Stimulated activated CD4-positive, alpha-beta T cell treated with anti-CD3 and anti-CD28 coated beads, TNF-alpha, amount 100 ng/mL, for 4 hours (primary cell): ENCODE results near the gene PATL2.
"Not testable (repeated sequence)": the region's sequence is repeated elsewhere in the genome, so short reads cannot be mapped to it uniquely, and the experiment has no call there.

Source experiments
- DNase-seq, 3 experiments: peaks; one replicate each; pipeline ENCODE4 v3.0.0-alpha.2; 2020; ENCODE audit warnings: low read depth in 3 of 3

PATL2 gene

GRCh38 chr15:44647036-44647435 lies 64.1 kb downstream of the PATL2 start:
- no peak for DNase-seq

DNA sequence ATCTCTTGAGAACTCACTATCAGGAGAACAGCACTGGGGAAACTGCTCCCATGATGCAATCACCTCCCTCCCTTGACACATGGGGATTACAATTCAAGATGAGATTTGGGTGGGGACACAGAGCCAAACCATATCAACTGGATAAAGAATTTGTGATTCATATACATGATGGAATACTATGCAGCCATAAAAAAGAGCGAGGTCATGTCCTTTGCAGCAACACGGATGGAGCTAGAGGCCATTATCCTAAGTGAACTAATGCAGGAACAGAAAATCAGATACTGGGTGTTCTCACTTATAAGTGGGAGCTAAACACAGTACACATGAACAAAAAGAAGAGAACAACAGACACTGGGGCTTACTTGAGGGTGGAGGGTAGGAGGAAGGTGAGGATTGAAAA lies 64.7 kb downstream of the PATL2 start:
- no peak for DNase-seq

- no peak for DNase-seq
Measured at GRCh38 chr15:44641651-44642050, 69.5 kb downstream of the PATL2 start.

GRCh38 chr15:44636976-44637375 lies 74.1 kb downstream of the PATL2 start:
- no peak for DNase-seq

GRCh38 chr15:44633603-44634002 lies 77.5 kb downstream of the PATL2 start:
- DNase-seq = no peak

GRCh38 chr15:44625286-44625685 lies 85.8 kb downstream of the PATL2 start:
- DNase-seq = not testable (repeated sequence)

GRCh38 chr15:44623178-44623577 lies 87.9 kb downstream of the PATL2 start:
- DNase-seq = no peak

GRCh38 chr15:44620081-44620480 lies 91.0 kb downstream of the PATL2 start:
- DNase-seq = no peak

- no peak for DNase-seq
Measured at GRCh38 chr15:44616974-44617373, 94.1 kb downstream of the PATL2 start.
